DOHH2 (cell line): Measurements from ENCODE around the gene MYO18B.

Experiments used
- H3F3A ChIP-seq: fragments of 200-600 bp; sonication (generic), shearing (Covaris generic); 2 replicates; pipeline ENCODE4 v1.6.0; 2016; ENCODE audit warnings: antibody characterized with exemption, mild to moderate bottlenecking; ENCODE audit not compliant: control insufficient read depth, insufficient read depth
- H3K27ac ChIP-seq: fragments of 200-600 bp; sonication (generic); 2 replicates; pipeline ENCODE4 v1.5.1; 2014; ENCODE audit warnings: low read depth, mild to moderate bottlenecking, low read length, moderate library complexity
- H3K27me3 ChIP-seq: fragments of 200-600 bp; sonication (generic); 2 replicates; pipeline ENCODE4 v1.6.1; 2014; ENCODE audit warnings: mild to moderate bottlenecking, low read length, mixed read lengths; ENCODE audit not compliant: control insufficient read depth
- H3K36me3 ChIP-seq: fragments of 200-600 bp; sonication (generic); 2 replicates; pipeline ENCODE4 v1.6.1; 2014; ENCODE audit warnings: mild to moderate bottlenecking, low read length, moderate library complexity, mixed read lengths; ENCODE audit not compliant: control insufficient read depth
- H3K4me1 ChIP-seq: fragments of 200-600 bp; sonication (generic); 2 replicates; pipeline ENCODE4 v1.6.1; 2014; ENCODE audit warnings: mild to moderate bottlenecking, low read length, mixed read lengths; ENCODE audit not compliant: control insufficient read depth
- H3K4me2 ChIP-seq: fragments of 200-600 bp; sonication (generic); 2 replicates; pipeline ENCODE4 v1.6.0; 2014; ENCODE audit warnings: mild to moderate bottlenecking, low read length, moderate library complexity
- H3K4me3 ChIP-seq: fragments of 200-600 bp; sonication (generic); 2 replicates; pipeline ENCODE4 v1.5.1; 2014; ENCODE audit warnings: mild to moderate bottlenecking, low read length, mixed read lengths
- H3K79me2 ChIP-seq: fragments of 200-600 bp; sonication (generic); 2 replicates; pipeline ENCODE4 v1.6.1; 2014; ENCODE audit warnings: mild to moderate bottlenecking, low read length, mixed read lengths; ENCODE audit not compliant: control insufficient read depth
- H3K9me2 ChIP-seq: fragments of 200-600 bp; sonication (generic); replicated peaks from 2 replicates; pipeline ENCODE4 v1.6.1; 2014; ENCODE audit warnings: mild to moderate bottlenecking, low read length, mixed read lengths; ENCODE audit not compliant: control insufficient read depth
- H3K9me3 ChIP-seq: fragments of 200-600 bp; sonication (generic); 2 replicates; pipeline ENCODE4 v1.6.1; 2014; ENCODE audit warnings: antibody characterized with exemption, low read length, mixed read lengths; ENCODE audit not compliant: control insufficient read depth, insufficient read depth
- H4K20me1 ChIP-seq: fragments of 200-600 bp; sonication (generic); 2 replicates; pipeline ENCODE4 v1.6.0; 2014; ENCODE audit warnings: low read depth, mild to moderate bottlenecking, antibody characterized with exemption, low read length, moderate library complexity; ENCODE audit not compliant: control insufficient read depth, insufficient read depth
- EZH2phosphoT487 ChIP-seq: fragments of 200-600 bp; sonication (generic); IDR thresholded peaks from 2 replicates; pipeline ENCODE4 v1.6.1; 2017; ENCODE audit warnings: borderline replicate concordance, mild to moderate bottlenecking, antibody characterized with exemption, low read length, moderate library complexity, mixed read lengths
- TF ChIP-seq, protein P1 (sequence below): fragments of 200-600 bp; sonication (generic); IDR thresholded peaks from one replicate; pipeline ENCODE4 v1.5.1; 2014; ENCODE audit warnings: antibody characterized with exemption, mild to moderate bottlenecking, low read depth, low read length; ENCODE audit not compliant: poor library complexity, severe bottlenecking

Gene MYO18B

DNA sequence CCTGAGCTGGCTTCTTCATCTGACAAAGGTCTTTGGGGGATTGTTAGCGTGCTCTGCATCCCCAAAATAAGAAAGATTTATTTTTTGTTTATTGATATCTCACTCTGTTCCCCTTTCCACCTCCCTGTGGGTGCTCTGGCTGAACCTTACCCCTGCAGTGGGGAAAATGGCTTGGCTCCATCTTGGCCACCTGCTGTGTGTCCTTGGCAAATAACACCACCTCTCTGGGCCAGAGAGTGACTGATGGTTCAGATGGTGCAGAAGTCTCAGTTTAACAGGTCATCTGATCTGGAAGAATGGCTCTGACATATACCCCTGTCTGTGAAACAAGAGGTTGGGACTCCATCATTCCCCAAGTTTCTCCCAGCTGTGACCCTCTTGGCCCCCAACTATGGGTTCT lies 157.6 kb downstream of the MYO18B start:
- Histone ChIP-seq H3K27me3 (no peaks in the 10 kb centered on the region; the same call in 1 of the 2 replicates), H3K9me3 (no peaks in the 10 kb centered on the region), H3F3A (no peaks in the 10 kb centered on the region), H3K4me2 (no peak overlapping the region), H3K9me2 (no peaks in the 10 kb centered on the region), H3K36me3 (no peaks in the 10 kb centered on the region), H3K79me2 (no peaks in the 10 kb centered on the region), H4K20me1 (no peaks in the 10 kb centered on the region), H3K4me3 (no peak overlapping the region), H3K27ac (no peak overlapping the region), H3K4me1 (no peaks in the 10 kb centered on the region)
- TF ChIP-seq EZH2phosphoT487, result no peak
- TF ChIP-seq, protein P1, sequence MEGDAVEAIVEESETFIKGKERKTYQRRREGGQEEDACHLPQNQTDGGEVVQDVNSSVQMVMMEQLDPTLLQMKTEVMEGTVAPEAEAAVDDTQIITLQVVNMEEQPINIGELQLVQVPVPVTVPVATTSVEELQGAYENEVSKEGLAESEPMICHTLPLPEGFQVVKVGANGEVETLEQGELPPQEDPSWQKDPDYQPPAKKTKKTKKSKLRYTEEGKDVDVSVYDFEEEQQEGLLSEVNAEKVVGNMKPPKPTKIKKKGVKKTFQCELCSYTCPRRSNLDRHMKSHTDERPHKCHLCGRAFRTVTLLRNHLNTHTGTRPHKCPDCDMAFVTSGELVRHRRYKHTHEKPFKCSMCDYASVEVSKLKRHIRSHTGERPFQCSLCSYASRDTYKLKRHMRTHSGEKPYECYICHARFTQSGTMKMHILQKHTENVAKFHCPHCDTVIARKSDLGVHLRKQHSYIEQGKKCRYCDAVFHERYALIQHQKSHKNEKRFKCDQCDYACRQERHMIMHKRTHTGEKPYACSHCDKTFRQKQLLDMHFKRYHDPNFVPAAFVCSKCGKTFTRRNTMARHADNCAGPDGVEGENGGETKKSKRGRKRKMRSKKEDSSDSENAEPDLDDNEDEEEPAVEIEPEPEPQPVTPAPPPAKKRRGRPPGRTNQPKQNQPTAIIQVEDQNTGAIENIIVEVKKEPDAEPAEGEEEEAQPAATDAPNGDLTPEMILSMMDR, result no peak

DNA sequence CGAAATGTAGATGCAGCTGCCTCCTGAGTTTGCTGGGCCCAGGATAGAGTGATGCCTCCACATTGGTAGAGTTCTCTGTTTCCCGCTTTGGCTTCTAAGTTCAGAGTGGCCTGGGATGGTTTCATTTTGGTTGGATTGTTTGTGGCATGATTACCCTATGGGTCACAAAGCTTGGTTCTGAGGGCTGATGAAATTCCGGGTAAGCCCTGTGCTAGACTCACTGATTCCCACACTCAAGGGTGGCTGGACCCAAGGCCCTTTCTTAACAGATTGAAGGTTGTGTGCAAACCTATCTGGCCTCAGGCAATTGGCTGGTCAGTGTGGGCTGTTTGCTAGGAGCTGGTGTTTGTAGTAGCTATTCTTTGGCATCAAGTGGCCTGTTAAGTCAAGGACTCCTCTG lies 158.4 kb downstream of the MYO18B start:
- no peaks in the 10 kb centered on the region for H3K79me2 ChIP-seq
- TF ChIP-seq, protein P1, result no peak
- no peak for TF ChIP-seq EZH2phosphoT487
- H3F3A ChIP-seq, result no peaks in the 10 kb centered on the region
- no peak overlapping the region for H3K27ac ChIP-seq
- no peaks in the 10 kb centered on the region for H3K4me1 ChIP-seq
- H3K9me2 ChIP-seq, result no peaks in the 10 kb centered on the region
- H4K20me1 ChIP-seq, result no peaks in the 10 kb centered on the region
- no peak overlapping the region for H3K4me3 ChIP-seq
- no peak overlapping the region for H3K4me2 ChIP-seq
- H3K9me3 ChIP-seq, result no peaks in the 10 kb centered on the region
- no peaks in the 10 kb centered on the region; the same call in 1 of the 2 replicates for H3K27me3 ChIP-seq
- H3K36me3 ChIP-seq, result no peaks in the 10 kb centered on the region

DNA sequence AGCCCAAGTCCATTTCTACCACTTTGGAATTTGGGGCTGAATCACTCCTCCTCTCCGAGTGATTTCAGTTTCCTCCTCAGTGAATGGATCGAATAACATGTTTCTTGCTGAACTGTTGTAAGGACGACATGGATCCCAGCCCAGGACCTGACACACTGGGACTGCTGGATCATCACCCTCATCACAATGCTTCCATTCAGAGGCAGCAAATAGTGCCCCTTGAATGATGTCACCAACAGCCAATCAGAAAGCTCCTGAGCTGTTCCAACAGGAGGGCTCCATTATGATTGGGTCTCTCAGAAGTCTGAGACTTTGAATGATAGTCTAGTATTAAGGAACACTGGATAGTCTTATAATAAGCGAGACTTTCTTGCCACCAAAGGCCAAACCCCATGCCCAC lies 158.9 kb downstream of the MYO18B start:
- Histone ChIP-seq H3K9me3 (no peaks in the 10 kb centered on the region), H3K36me3 (no peaks in the 10 kb centered on the region), H3K9me2 (no peaks in the 10 kb centered on the region), H4K20me1 (no peaks in the 10 kb centered on the region), H3K4me1 (no peaks in the 10 kb centered on the region), H3F3A (no peaks in the 10 kb centered on the region), H3K4me2 (no peak overlapping the region), H3K27ac (no peak overlapping the region), H3K27me3 (no peaks in the 10 kb centered on the region; the same call in 1 of the 2 replicates), H3K79me2 (no peaks in the 10 kb centered on the region), H3K4me3 (no peak overlapping the region)
- TF ChIP-seq EZH2phosphoT487, result no peak
- TF ChIP-seq, protein P1, result no peak
